A549 (cell line): ENCODE results near the gene TGFBI. TPM values are rescaled to one million over a fixed set of nuclear protein-coding genes. Genes with fewer than 3 reads are reported as not detected.
A peak's percentile ranks its signal among the peaks of the same experiment; 100 is the strongest.

ENCODE experiments used
- ATAC-seq, 2 experiments: fragments of 200-7000 bp in 1 of 2; fragments of >200 bp in 1 of 2; cut with Nextera tagmentation in 1 of 2; cut with Tn5 transposase in 1 of 2; 3 replicates each; pipeline versions ENCODE4 v1.8.0 to v1.9.1; 2018 to 2020; ENCODE audit warnings: mild to moderate bottlenecking in 1 of 2, moderate library complexity in 1 of 2
- CTCF ChIA-PET: fragments of 300-600 bp; sonication (Branson Sonifier 250); formaldehyde crosslinking; extraction: SDS; loops from one replicate; lab custom pipeline; 2021; ENCODE audit warnings: antibody characterized with exemption, inconsistent platforms; lab: Yijun Ruan, JAX
- POLR2A ChIA-PET: fragments of 350-600 bp; formaldehyde crosslinking; extraction: SDS; loops from one replicate; lab custom pipeline; 2021; ENCODE audit warnings: antibody characterized with exemption, inconsistent platforms; lab: Yijun Ruan, JAX
- DNase-seq, 2 experiments: peaks; one replicate each; pipeline versions ENCODE4 v3.0.0 to v3.0.0-alpha.2; 2011 to 2016; ENCODE audit warnings: low read depth in 1 of 2, low spot score in 1 of 2
- FAIRE-seq: peaks from 2 replicates; lab custom pipeline; 2011; peaks lifted over from hg19 to GRCh38; lab: Jason Lieb, UNC
- H3K27ac ChIP-seq, 2 experiments: fragments of >200 bp; sonication (Bioruptor Twin); formaldehyde crosslinking; 3 replicates each; pipeline ENCODE4 v1.5.1; 2016 to 2017
- H3K4me1 ChIP-seq: fragments of >200 bp; sonication (Bioruptor Twin); formaldehyde crosslinking; 3 replicates; pipeline ENCODE4 v1.6.1; 2016
- H3K4me2 ChIP-seq: fragments of >200 bp; sonication (Bioruptor Twin); formaldehyde crosslinking; 3 replicates; pipeline ENCODE4 v1.6.1; 2016
- H3K4me3 ChIP-seq: fragments of >200 bp; sonication (Bioruptor Twin); formaldehyde crosslinking; 3 replicates; pipeline ENCODE4 v1.5.1; 2016
- H3K9me3 ChIP-seq: fragments of >200 bp; sonication (Bioruptor Twin); formaldehyde crosslinking; 3 replicates; pipeline ENCODE4 v1.6.1; 2016
- BHLHE40 ChIP-seq: IDR thresholded peaks from 2 replicates; pipeline ENCODE4 v1.6.1; 2012; ENCODE audit warnings: low read depth, low read length, inconsistent platforms
- CEBPB ChIP-seq, 2 experiments: fragments of >200 bp in 1 of 2; sonication (Bioruptor Twin) in 1 of 2; formaldehyde crosslinking in 1 of 2; IDR thresholded peaks; 2 replicates each; pipeline ENCODE4 v1.6.1; 2012 to 2016
- HOXA7 ChIP-seq: fragments of 250-450 bp; sonication (Bioruptor Pico); IDR thresholded peaks from 2 replicates; pipeline ENCODE4 v1.5.0; 2020; ENCODE audit warnings: mild to moderate bottlenecking, moderate library complexity
- HOXB5 ChIP-seq: fragments of 250-450 bp; sonication (Bioruptor Pico); IDR thresholded peaks from 2 replicates; pipeline ENCODE4 v1.5.0; 2020; ENCODE audit warnings: mild to moderate bottlenecking, moderate library complexity
- KDM1A ChIP-seq: fragments of 200-600 bp; sonication (generic); IDR thresholded peaks from 2 replicates; pipeline ENCODE4 v1.6.1; 2016; ENCODE audit warnings: low read depth, mild to moderate bottlenecking
- KDM5A ChIP-seq: fragments of 200-600 bp; sonication (generic); IDR thresholded peaks from 2 replicates; pipeline ENCODE4 v1.6.1; 2016; ENCODE audit warnings: antibody characterized with exemption, mild to moderate bottlenecking
- MAFK ChIP-seq: fragments of 450-650 bp; IDR thresholded peaks from 2 replicates; pipeline ENCODE4 v1.6.1; 2014; ENCODE audit not compliant: partially characterized antibody
- MYC ChIP-seq: IDR thresholded peaks from 2 replicates; pipeline ENCODE4 v1.6.1; 2012; ENCODE audit warnings: mild to moderate bottlenecking, inconsistent platforms, low read length, improper control_type of control experiment, borderline replicate concordance
- NFE2L2 ChIP-seq: fragments of 150-350 bp; conservative IDR thresholded peaks from 2 replicates; pipeline ENCODE4 v1.6.1; 2014; ENCODE audit warnings: low read length
- NPAS2 ChIP-seq: fragments of 250-450 bp; sonication (Bioruptor Pico); IDR thresholded peaks from 2 replicates; pipeline ENCODE4 v1.8.0; 2022; ENCODE audit warnings: mild to moderate bottlenecking, moderate library complexity, borderline replicate concordance
- PHF8 ChIP-seq: fragments of 200-600 bp; sonication (generic); IDR thresholded peaks from 2 replicates; pipeline ENCODE4 v1.6.1; 2016; ENCODE audit warnings: low read depth, mild to moderate bottlenecking, antibody characterized with exemption, moderate library complexity, borderline replicate concordance
- POLR2AphosphoS2 ChIP-seq: conservative IDR thresholded peaks from 2 replicates; pipeline ENCODE4 v1.6.1; 2012; ENCODE audit warnings: low read length, improper control_type of control experiment, inconsistent platforms
- RARB ChIP-seq: fragments of 250-450 bp; sonication (Bioruptor Pico); IDR thresholded peaks from 2 replicates; pipeline ENCODE4 v1.8.0; 2021; ENCODE audit warnings: mild to moderate bottlenecking, moderate library complexity
- RCOR1 ChIP-seq: fragments of 150-350 bp; IDR thresholded peaks from 2 replicates; pipeline ENCODE4 v1.6.1; 2014; ENCODE audit warnings: antibody characterized with exemption, low read length, low read depth
- RNF2 ChIP-seq: fragments of 200-600 bp; sonication (generic); IDR thresholded peaks from 2 replicates; pipeline ENCODE4 v1.6.1; 2016; ENCODE audit warnings: low read depth, mild to moderate bottlenecking, antibody characterized with exemption, moderate library complexity, borderline replicate concordance
- SMC3 ChIP-seq: fragments of >200 bp; sonication (Bioruptor Twin); formaldehyde crosslinking; IDR thresholded peaks from 3 replicates; pipeline ENCODE4 v1.6.1; 2018; ENCODE audit warnings: inconsistent platforms
- TFCP2L1 ChIP-seq: fragments of 250-450 bp; sonication (Bioruptor Pico); IDR thresholded peaks from 2 replicates; pipeline ENCODE4 v1.5.0; 2021; ENCODE audit warnings: mild to moderate bottlenecking
- TP53 ChIP-seq: fragments of 250-450 bp; sonication (Bioruptor Pico); IDR thresholded peaks from 2 replicates; pipeline ENCODE4 v1.5.0; 2021; ENCODE audit warnings: mild to moderate bottlenecking, moderate library complexity
- WGBS: methylation state at CpG from one replicate; pipeline ENCODE4 v1.1.6; 2017; ENCODE audit errors: missing lambda C conversion rate; 5-methylcytosine and 5-hydroxymethylcytosine counted together
- polyA plus RNA-seq, 4 experiments: library from polyadenylated mRNA; depleted of rRNA in 3 of 4; stranded (reverse); fragments of >200 nt; fragmentation: RNase III in 1 of 4; extraction: RNeasy Plus Mini Kit Qiagen cat#74134 plus additional on column Dnase treatment in 1 of 4; gene quantifications; 2 replicates in 3 of 4; 3 replicates in 1 of 4; pipeline ENCODE4 v1.2.3, GENCODE V29; 2011 to 2017
- TF ChIP-seq, protein P1 (sequence below): fragments of 450-650 bp; IDR thresholded peaks from 2 replicates; pipeline ENCODE4 v1.6.1; 2014; ENCODE audit warnings: antibody characterized with exemption
- TF ChIP-seq, protein P2 (sequence below): fragments of >200 bp; sonication (Bioruptor Twin); formaldehyde crosslinking; IDR thresholded peaks from 2 replicates; pipeline ENCODE4 v1.6.1; 2016
- TF ChIP-seq, protein P3 (sequence below): fragments of >200 bp; sonication (Bioruptor Twin); formaldehyde crosslinking; IDR thresholded peaks from 3 replicates; pipeline ENCODE4 v1.6.1; 2016

Gene TGFBI
- polyA plus RNA-seq, 2 of the 4 experiments (the other 2 are of a cell fraction): 1,135 to 1,859 TPM

DNA sequence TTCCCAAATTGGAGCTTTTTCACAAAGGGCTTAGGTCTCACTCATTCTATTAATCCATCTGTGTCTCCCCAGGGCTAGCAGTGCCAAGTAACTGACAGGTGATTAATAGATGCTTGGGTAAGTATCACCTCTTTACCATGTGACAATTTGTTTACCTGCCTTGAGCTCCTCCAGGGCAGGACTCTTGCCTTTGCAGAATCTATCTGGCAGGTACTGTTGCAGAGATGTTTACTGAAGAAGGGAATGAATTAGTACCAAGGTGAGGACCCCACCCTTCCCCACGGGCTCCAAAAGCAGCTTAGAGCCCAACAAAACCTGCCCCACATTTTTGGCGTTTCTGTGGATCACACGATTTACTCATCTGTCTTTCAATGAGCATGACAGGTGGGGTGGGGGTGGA lies 698 bp upstream of the TGFBI start:
- peak overlapping the region; percentile 97 for H3K4me3 ChIP-seq
- DNase-seq: no peak
- no peaks in the 10 kb centered on the region for H3K9me3 ChIP-seq
- no peak for ATAC-seq
- H3K4me2 ChIP-seq: peak overlapping the region; percentile 98
- CTCF ChIA-PET: interaction anchor here (0.6 to 12.3 kb wide), 18 partner anchors 10 to 184 kb away, joined by 3 to 79 read pairs (median 4); no protein-coding TSS in a partner anchor
- no peak for FAIRE-seq
- peak overlapping the region; percentile 99 to 100 for H3K27ac ChIP-seq
- WGBS: 12% methylated on average over 3 of the region's 3 CpGs
- peaks cover 43% of the 10 kb centered on the region for H3K4me1 ChIP-seq
- POLR2A ChIA-PET: interaction anchor here (0.6 to 2.6 kb wide), 20 partner anchors 9 to 140 kb away, joined by 3 to 39 read pairs (median 6); no protein-coding TSS in a partner anchor
- no peak for TF ChIP-seq SMC3
- TF ChIP-seq HOXB5 (CRISPR knock-in tag): peak; percentile 59; the same call in 1 of the 2 replicates
- TF ChIP-seq, all 56 proteins: peak for 1

DNA sequence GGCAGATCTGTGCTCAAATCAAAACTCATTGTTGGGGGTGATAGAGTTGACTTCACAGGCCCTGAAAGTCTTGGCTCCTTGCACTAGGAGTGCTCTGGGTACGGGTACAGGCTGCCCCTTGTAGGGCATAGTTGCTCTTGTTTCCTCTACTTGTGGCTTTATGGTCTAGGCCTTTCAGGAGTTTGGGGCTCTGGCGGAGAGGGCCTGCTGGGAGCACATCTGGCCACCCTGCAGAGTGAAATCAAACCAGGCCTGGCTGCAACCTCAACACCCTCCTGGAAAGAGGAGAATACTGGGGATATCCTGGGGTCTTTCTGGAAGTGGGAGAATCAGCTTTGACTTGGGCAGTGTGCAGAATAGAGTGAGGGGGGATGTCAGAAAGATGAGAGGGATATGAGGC lies 1.5 kb downstream of the TGFBI start:
- DNase-seq: no peak
- TF ChIP-seq RCOR1 (no peak), POLR2AphosphoS2 (no peak), SMC3 (no peak), HOXB5 (CRISPR knock-in tag) (no peak), HOXA7 (CRISPR knock-in tag) (no peak), MYC (no peak), TFCP2L1 (no peak), KDM1A (no peak), MAFK (no peak), TP53 (no peak), BHLHE40 (no peak), RARB (CRISPR knock-in tag) (no peak), CEBPB (IDR thresholded peaks at IDR 0.05) (no peak), PHF8 (no peak), NFE2L2 (no peak)
- TF ChIP-seq, protein P1, sequence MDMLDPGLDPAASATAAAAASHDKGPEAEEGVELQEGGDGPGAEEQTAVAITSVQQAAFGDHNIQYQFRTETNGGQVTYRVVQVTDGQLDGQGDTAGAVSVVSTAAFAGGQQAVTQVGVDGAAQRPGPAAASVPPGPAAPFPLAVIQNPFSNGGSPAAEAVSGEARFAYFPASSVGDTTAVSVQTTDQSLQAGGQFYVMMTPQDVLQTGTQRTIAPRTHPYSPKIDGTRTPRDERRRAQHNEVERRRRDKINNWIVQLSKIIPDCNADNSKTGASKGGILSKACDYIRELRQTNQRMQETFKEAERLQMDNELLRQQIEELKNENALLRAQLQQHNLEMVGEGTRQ: no peak
- TF ChIP-seq, protein P2, sequence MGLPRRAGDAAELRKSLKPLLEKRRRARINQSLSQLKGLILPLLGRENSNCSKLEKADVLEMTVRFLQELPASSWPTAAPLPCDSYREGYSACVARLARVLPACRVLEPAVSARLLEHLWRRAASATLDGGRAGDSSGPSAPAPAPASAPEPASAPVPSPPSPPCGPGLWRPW: no peak
- no peaks in the 10 kb centered on the region for H3K9me3 ChIP-seq
- WGBS: 33% methylated on average over 2 of the region's 2 CpGs
- CTCF ChIA-PET: interaction anchor here (1.3 to 12.3 kb wide), 6 partner anchors 23 to 92 kb away, joined by 3 to 79 read pairs (median 12); no protein-coding TSS in a partner anchor
- peaks cover 64% of the 10 kb centered on the region for H3K4me1 ChIP-seq
- ATAC-seq: no peak
- peak overlapping the region; percentile 98 for H3K4me2 ChIP-seq
- H3K27ac ChIP-seq: peak overlapping the region; percentile 99 to 100
- peak overlapping the region; percentile 97 for H3K4me3 ChIP-seq
- FAIRE-seq: no peak
- POLR2A ChIA-PET: interaction anchor here (1.0 to 2.8 kb wide), 6 partner anchors 12 to 53 kb away, joined by 3 to 16 read pairs (median 8); no protein-coding TSS in a partner anchor

DNA sequence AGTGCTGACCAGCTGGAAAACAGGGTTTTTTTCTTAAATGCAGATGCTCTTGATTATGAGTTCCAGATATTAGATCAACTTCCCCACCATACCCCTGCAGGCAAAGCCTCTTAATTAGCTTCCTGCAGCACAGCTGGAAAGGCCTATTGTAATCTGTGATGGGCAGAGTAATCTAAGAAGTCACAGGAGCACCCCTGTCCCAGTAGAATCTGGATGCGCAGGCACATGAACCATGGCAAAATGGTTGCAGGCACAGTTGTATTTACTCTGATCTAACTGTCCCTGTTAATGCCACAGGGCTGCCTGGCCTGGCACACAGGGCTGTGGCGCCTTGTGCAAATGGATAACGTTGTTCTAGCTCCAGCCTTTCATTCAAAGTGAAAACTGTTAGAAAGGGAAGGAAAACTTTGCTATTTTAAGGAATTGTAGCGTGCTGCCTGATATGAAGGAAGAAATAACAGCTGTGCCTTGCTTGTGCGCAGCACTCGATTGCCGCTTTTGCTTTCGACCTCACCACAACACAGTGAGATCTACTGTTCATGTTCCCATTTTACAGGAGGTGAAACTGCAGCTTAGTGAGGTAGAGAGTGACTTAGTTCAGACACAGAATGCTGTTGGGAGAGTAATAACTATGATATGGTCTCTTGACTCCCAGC lies 2.3 kb downstream of the TGFBI start:
- POLR2A ChIA-PET: interaction anchor here (1.2 to 2.8 kb wide), 8 partner anchors 12 to 54 kb away, joined by 4 to 13 read pairs (median 8); no protein-coding TSS in a partner anchor
- DNase-seq: no peak
- TF ChIP-seq RNF2 (no peak), NPAS2 (no peak), KDM5A (no peak), HOXA7 (CRISPR knock-in tag) (no peak)
- TF ChIP-seq, protein P3, sequence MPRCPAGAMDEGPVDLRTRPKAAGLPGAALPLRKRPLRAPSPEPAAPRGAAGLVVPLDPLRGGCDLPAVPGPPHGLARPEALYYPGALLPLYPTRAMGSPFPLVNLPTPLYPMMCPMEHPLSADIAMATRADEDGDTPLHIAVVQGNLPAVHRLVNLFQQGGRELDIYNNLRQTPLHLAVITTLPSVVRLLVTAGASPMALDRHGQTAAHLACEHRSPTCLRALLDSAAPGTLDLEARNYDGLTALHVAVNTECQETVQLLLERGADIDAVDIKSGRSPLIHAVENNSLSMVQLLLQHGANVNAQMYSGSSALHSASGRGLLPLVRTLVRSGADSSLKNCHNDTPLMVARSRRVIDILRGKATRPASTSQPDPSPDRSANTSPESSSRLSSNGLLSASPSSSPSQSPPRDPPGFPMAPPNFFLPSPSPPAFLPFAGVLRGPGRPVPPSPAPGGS: 0 out of 3 replicates have a peak, but pooled peaks have one; percentile 21
- Histone ChIP-seq H3K9me3 (no peaks in the 10 kb centered on the region), H3K27ac (peak overlapping the region; percentile 99 to 100), H3K4me1 (peaks cover 73% of the 10 kb centered on the region), H3K4me2 (peak overlapping the region; percentile 98), H3K4me3 (peak overlapping the region; percentile 97)
- 79% methylated on average over 8 of the region's 8 CpGs for WGBS
- CTCF ChIA-PET: interaction anchor here (1.0 to 12.3 kb wide), 10 partner anchors 10 to 93 kb away, joined by 3 to 79 read pairs (median 4); no protein-coding TSS in a partner anchor
- no peak for FAIRE-seq
- no peak for ATAC-seq
